Glutamatergic neuron (in vitro differentiated cells): Measurements from ENCODE around the gene SMAD6. TPM values are rescaled to one million over a fixed set of nuclear protein-coding genes. Genes with fewer than 3 reads are reported as not detected.

Experiments used
- DNase-seq: peaks from one replicate; pipeline ENCODE4 v3.0.0; 2022
- H3K27ac Mint-ChIP-seq: one replicate; pipeline ENCODE4 v1.8.0; 2020; ENCODE audit warnings: mild to moderate bottlenecking, mixed read lengths, inconsistent platforms; ENCODE audit not compliant: unreplicated experiment
- H3K27me3 Mint-ChIP-seq: one replicate; pipeline ENCODE4 v1.8.0; 2020; ENCODE audit warnings: mild to moderate bottlenecking, moderate library complexity, mixed read lengths, inconsistent platforms; ENCODE audit not compliant: unreplicated experiment
- H3K36me3 Mint-ChIP-seq: one replicate; pipeline ENCODE4 v1.8.0; 2020; ENCODE audit warnings: mild to moderate bottlenecking, mixed read lengths, inconsistent platforms; ENCODE audit not compliant: unreplicated experiment
- H3K4me1 Mint-ChIP-seq: one replicate; pipeline ENCODE4 v1.8.0; 2020; ENCODE audit warnings: mild to moderate bottlenecking, low read depth, mixed read lengths, inconsistent platforms; ENCODE audit not compliant: unreplicated experiment
- H3K4me3 Mint-ChIP-seq: one replicate; pipeline ENCODE4 v1.8.0; 2020; ENCODE audit warnings: mild to moderate bottlenecking, mixed read lengths, inconsistent platforms; ENCODE audit not compliant: unreplicated experiment
- H3K9me3 Mint-ChIP-seq: one replicate; pipeline ENCODE4 v1.8.0; 2020; ENCODE audit warnings: mild to moderate bottlenecking, moderate library complexity, mixed read lengths, inconsistent platforms; ENCODE audit not compliant: unreplicated experiment
- total RNA-seq: library from RNA; stranded (reverse); fragmentation: NEBNext Ultra II Directional; extraction: Animal tissue kit (Norgen Biotek cat#: 25700); gene quantifications from one replicate; pipeline ENCODE4 v1.2.1, GENCODE V29; 2021; ENCODE audit not compliant: unreplicated experiment
- TF ChIP-seq, protein P1 (sequence below): fragments of 200-600 bp; sonication (generic); IDR thresholded peaks from one replicate; pipeline ENCODE4 v1.5.0; 2021; ENCODE audit not compliant: partially characterized antibody, unreplicated experiment

Gene SMAD6
- total RNA-seq, 1 donor from 2014 or later: 0.83 TPM

DNA sequence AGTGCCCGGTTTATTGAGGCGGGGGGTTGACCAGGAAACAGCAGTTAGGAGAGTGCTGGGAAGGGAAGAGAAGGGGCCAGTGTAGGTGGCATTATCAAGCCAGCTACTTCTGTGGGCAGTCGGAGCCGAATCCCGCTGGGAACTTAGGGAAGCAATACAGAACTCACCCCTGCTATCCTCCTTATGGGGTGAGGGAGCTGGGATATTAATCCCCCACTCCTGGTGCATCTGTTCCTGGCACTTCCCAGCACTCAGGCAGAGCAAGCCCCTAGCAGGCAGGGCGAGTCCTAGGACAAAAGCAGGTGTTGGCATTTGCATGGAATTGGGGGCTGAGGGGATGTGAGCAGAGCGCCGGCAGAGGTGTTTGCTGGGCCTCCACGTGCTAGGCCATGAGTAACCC lies 48.6 kb downstream of the SMAD6 start:
- no peak overlapping the region for H3K4me3 Mint-ChIP-seq
- TF ChIP-seq, protein P1, sequence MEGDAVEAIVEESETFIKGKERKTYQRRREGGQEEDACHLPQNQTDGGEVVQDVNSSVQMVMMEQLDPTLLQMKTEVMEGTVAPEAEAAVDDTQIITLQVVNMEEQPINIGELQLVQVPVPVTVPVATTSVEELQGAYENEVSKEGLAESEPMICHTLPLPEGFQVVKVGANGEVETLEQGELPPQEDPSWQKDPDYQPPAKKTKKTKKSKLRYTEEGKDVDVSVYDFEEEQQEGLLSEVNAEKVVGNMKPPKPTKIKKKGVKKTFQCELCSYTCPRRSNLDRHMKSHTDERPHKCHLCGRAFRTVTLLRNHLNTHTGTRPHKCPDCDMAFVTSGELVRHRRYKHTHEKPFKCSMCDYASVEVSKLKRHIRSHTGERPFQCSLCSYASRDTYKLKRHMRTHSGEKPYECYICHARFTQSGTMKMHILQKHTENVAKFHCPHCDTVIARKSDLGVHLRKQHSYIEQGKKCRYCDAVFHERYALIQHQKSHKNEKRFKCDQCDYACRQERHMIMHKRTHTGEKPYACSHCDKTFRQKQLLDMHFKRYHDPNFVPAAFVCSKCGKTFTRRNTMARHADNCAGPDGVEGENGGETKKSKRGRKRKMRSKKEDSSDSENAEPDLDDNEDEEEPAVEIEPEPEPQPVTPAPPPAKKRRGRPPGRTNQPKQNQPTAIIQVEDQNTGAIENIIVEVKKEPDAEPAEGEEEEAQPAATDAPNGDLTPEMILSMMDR: no peak
- no peaks in the 10 kb centered on the region for H3K4me1 Mint-ChIP-seq
- peaks cover 14% of the 10 kb centered on the region for H3K36me3 Mint-ChIP-seq
- H3K27ac Mint-ChIP-seq: no peak overlapping the region
- H3K27me3 Mint-ChIP-seq: peaks cover 2% of the 10 kb centered on the region
- DNase-seq: no peak
- peaks cover 1% of the 10 kb centered on the region for H3K9me3 Mint-ChIP-seq

DNA sequence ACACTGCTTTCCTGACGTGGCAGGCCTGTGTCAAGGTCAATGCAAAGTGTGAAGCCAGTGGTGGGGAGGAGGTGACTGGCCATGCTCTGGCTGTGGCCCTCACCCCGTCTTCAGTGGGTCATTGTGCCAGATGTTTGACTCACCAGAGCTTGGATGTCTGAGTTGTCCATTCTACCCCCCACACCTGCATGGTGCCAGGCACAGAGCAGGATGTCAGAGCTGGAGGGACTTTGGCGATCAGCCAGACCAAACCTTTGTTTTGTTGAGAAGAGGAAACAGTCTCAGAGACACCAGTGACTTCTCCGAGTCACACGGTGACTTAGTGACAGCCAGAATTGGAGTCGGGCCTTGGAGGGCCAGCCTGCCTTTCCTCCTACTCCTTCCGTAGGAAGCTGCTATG lies 49.5 kb downstream of the SMAD6 start:
- TF ChIP-seq, protein P1: no peak
- no peaks in the 10 kb centered on the region for H3K4me1 Mint-ChIP-seq
- H3K4me3 Mint-ChIP-seq: no peak overlapping the region
- peaks cover 2% of the 10 kb centered on the region for H3K27me3 Mint-ChIP-seq
- H3K9me3 Mint-ChIP-seq: peaks cover 1% of the 10 kb centered on the region
- no peak overlapping the region for H3K27ac Mint-ChIP-seq
- no peak for DNase-seq
- peaks cover 14% of the 10 kb centered on the region for H3K36me3 Mint-ChIP-seq

DNA sequence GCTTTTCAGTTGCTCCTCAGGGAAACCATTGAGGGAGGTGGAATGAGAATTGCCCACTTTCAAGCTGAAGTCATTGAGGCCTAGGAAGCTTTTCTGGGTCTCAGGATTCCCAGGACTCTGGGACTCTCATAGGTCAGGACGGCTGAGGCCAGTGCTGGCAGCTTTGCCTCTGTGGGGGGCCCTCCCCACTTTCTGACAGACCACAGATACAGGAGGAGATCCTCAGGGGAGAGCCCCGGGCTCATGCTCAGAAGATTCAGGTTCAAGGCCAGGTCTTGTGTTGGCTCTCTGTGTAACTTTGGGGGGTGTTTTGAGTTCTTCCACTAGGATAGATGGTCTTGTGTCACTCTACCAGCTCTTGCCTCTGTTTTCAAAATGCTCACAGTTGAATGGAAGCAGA lies 50.0 kb downstream of the SMAD6 start:
- Mint-ChIP-seq H3K27me3 (peaks cover 2% of the 10 kb centered on the region), H3K4me3 (no peak overlapping the region), H3K9me3 (peaks cover 1% of the 10 kb centered on the region), H3K27ac (no peak overlapping the region), H3K4me1 (no peaks in the 10 kb centered on the region), H3K36me3 (peaks cover 14% of the 10 kb centered on the region)
- TF ChIP-seq, protein P1: no peak
- DNase-seq: no peak

DNA sequence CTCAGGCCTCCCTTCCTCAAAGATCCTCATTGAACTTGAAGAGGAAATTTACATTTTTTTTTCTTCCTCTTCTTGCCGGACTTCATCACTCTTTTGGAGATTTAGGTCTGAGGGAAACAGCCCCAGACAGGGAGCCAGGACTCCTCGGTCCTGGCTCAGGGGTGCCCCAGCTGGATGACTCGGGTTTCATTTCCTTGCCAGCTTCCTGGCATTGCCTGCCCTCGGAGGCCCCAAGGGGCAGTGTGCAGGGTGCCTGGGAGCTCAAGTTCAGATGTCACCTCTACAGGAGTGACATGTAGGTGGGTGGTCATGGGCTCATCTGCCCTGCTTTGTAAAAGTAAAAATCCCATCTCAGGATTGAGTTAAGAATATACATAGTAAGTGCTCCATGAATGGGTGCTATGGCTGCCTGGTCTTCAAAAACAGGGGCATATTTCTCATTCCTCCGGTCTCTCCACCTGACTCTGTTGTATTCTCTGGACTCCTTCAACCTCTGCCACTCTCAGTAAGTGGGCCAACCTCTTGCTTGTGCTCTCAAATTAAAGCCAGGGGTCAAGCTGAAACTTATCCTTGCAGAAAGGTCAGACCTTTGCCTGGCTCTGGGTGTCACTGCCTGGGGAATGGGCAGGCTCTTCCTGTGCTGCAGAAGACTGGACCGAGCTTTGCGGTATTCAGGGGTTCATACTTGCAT lies 51.8 kb downstream of the SMAD6 start:
- H3K27ac Mint-ChIP-seq: no peak overlapping the region
- no peaks in the 10 kb centered on the region for H3K4me1 Mint-ChIP-seq
- DNase-seq: no peak
- peaks cover 14% of the 10 kb centered on the region for H3K36me3 Mint-ChIP-seq
- H3K4me3 Mint-ChIP-seq: no peak overlapping the region
- H3K27me3 Mint-ChIP-seq: peaks cover 2% of the 10 kb centered on the region
- TF ChIP-seq, protein P1: no peak
- H3K9me3 Mint-ChIP-seq: peaks cover 1% of the 10 kb centered on the region

DNA sequence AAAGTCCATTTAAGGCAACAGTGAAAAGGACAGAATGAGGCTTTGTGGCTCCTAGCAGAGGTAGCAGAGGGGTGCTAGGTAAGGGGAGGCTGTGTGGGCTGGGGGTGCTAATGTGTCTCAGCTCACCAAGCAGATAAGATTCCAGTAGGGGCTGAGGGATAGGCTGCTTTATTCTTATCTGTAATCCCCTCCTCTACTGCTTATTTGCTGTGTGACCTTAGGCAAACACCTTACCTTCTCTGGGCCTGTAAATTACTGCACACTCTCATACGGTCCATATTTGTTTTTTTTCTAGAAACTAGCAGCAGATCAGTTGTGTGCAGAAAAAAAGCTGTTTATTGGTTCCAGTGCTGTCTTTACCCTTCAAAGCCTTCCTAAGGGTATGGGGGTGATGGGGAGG lies 52.8 kb downstream of the SMAD6 start:
- no peak for DNase-seq
- Mint-ChIP-seq H3K4me3 (no peak overlapping the region), H3K27me3 (peaks cover 2% of the 10 kb centered on the region), H3K9me3 (peaks cover 1% of the 10 kb centered on the region), H3K27ac (no peak overlapping the region), H3K36me3 (peaks cover 14% of the 10 kb centered on the region), H3K4me1 (no peaks in the 10 kb centered on the region)
- TF ChIP-seq, protein P1: no peak
